ENCODE measurements around the gene TPRG1.

Gene TPRG1

GRCh38 chr3:189270248-189270832 is 98.6 kb downstream of the TPRG1 start:
- H3K27ac ChIP-seq = no peak overlapping the region
- TF ChIP-seq CTCF (conservative IDR thresholded peaks at IDR 0.05) (peak; percentile 92), ZFX (IDR thresholded peaks at IDR 0.05) (no peak)

GRCh38 chr3:189272500-189273119 is 100.8 kb downstream of the TPRG1 start:
- no peak for TF ChIP-seq ZFX (IDR thresholded peaks at IDR 0.05)
- TF ChIP-seq CTCF (conservative IDR thresholded peaks at IDR 0.05) = peak; percentile 71
- no peak overlapping the region for H3K27ac ChIP-seq

- TF ChIP-seq ZFX (IDR thresholded peaks at IDR 0.05) = no peak
- no peak for TF ChIP-seq CTCF (conservative IDR thresholded peaks at IDR 0.05)
- H3K27ac ChIP-seq = no peak overlapping the region
Measured at GRCh38 chr3:189273736-189274135, 102.0 kb downstream of the TPRG1 start.

- no peak overlapping the region for H3K27ac ChIP-seq
- TF ChIP-seq ZFX (IDR thresholded peaks at IDR 0.05) = no peak
- TF ChIP-seq CTCF (conservative IDR thresholded peaks at IDR 0.05) = no peak
Measured at GRCh38 chr3:189275182-189275581, 103.4 kb downstream of the TPRG1 start.

GRCh38 chr3:189275852-189276251 is 104.1 kb downstream of the TPRG1 start:
- H3K27ac ChIP-seq = no peak overlapping the region
- TF ChIP-seq ZFX (IDR thresholded peaks at IDR 0.05) = no peak
- TF ChIP-seq CTCF (conservative IDR thresholded peaks at IDR 0.05) = no peak

GRCh38 chr3:189276444-189277219 is 104.9 kb downstream of the TPRG1 start:
- no peak overlapping the region for H3K27ac ChIP-seq
- TF ChIP-seq CTCF (conservative IDR thresholded peaks at IDR 0.05) (no peak), ZFX (IDR thresholded peaks at IDR 0.05) (no peak)

GRCh38 chr3:189277711-189278110 is 105.9 kb downstream of the TPRG1 start:
- H3K27ac ChIP-seq = no peak overlapping the region
- no peak for TF ChIP-seq CTCF (conservative IDR thresholded peaks at IDR 0.05)
- no peak for TF ChIP-seq ZFX (IDR thresholded peaks at IDR 0.05)
